ENCODE results near the gene CLDN9.

The CLDN9 gene

GRCh38 chr16:3015865-3016521 is 3.3 kb downstream of the CLDN9 start:
- Histone ChIP-seq H3K9ac (ENCODE audit: low read depth, low read length) (no peak overlapping the region), H3K27me3 (ENCODE audit: control insufficient read depth, insufficient read depth, low read length) (peaks cover 5% of the 10 kb centered on the region), H3K4me1 (ENCODE audit: control insufficient read depth, insufficient read depth, low read length) (peaks cover 15% of the 10 kb centered on the region), H3K9me3 (ENCODE audit: control insufficient read depth, insufficient read depth, low read length) (no peaks in the 10 kb centered on the region), H3K4me3 (ENCODE audit: low read depth, low read length) (peak overlapping the region; percentile 30), H3K36me3 (ENCODE audit: control insufficient read depth, insufficient read depth, low read length) (peaks cover 20% of the 10 kb centered on the region)

GRCh38 chr16:3017344-3017743 is 4.6 kb downstream of the CLDN9 start:
- Histone ChIP-seq H3K27me3 (ENCODE audit: control insufficient read depth, insufficient read depth, low read length) (no peaks in the 10 kb centered on the region), H3K4me1 (ENCODE audit: control insufficient read depth, insufficient read depth, low read length) (peaks cover 15% of the 10 kb centered on the region), H3K9me3 (ENCODE audit: control insufficient read depth, insufficient read depth, low read length) (no peaks in the 10 kb centered on the region), H3K9ac (ENCODE audit: low read depth, low read length) (peak overlapping the region; percentile 94), H3K4me3 (ENCODE audit: low read depth, low read length) (peak overlapping the region; percentile 96), H3K36me3 (ENCODE audit: control insufficient read depth, insufficient read depth, low read length) (peaks cover 27% of the 10 kb centered on the region)

GRCh38 chr16:3017794-3018506 is 5.2 kb downstream of the CLDN9 start, which contains the start of gene CLDN6:
Gene CLDN6 (minus strand): TSS chr16:3018183. CDS start chr16:3016021, 2,162 bp downstream.
- Histone ChIP-seq H3K9me3 (ENCODE audit: control insufficient read depth, insufficient read depth, low read length) (no peaks in the 10 kb centered on the region), H3K36me3 (ENCODE audit: control insufficient read depth, insufficient read depth, low read length) (peaks cover 27% of the 10 kb centered on the region), H3K4me3 (ENCODE audit: low read depth, low read length) (peak within 1 kb of the TSS; percentile 96), H3K27me3 (ENCODE audit: control insufficient read depth, insufficient read depth, low read length) (no peaks in the 10 kb centered on the region), H3K4me1 (ENCODE audit: control insufficient read depth, insufficient read depth, low read length) (peaks cover 20% of the 10 kb centered on the region), H3K9ac (ENCODE audit: low read depth, low read length) (peak within 1 kb of the TSS; percentile 94)

- no peak overlapping the region for H3K9ac ChIP-seq (ENCODE audit: low read depth, low read length)
- H3K9me3 ChIP-seq (ENCODE audit: control insufficient read depth, insufficient read depth, low read length) = no peaks in the 10 kb centered on the region
- peaks cover 23% of the 10 kb centered on the region for H3K36me3 ChIP-seq (ENCODE audit: control insufficient read depth, insufficient read depth, low read length)
- H3K4me3 ChIP-seq (ENCODE audit: low read depth, low read length) = peak overlapping the region; percentile 43
- no peaks in the 10 kb centered on the region for H3K27me3 ChIP-seq (ENCODE audit: control insufficient read depth, insufficient read depth, low read length)
- peaks cover 10% of the 10 kb centered on the region for H3K4me1 ChIP-seq (ENCODE audit: control insufficient read depth, insufficient read depth, low read length)
Measured at GRCh38 chr16:3019594-3020246, 7.0 kb downstream of the CLDN9 start.

- peaks cover 18% of the 10 kb centered on the region for H3K36me3 ChIP-seq (ENCODE audit: control insufficient read depth, insufficient read depth, low read length)
- H3K9me3 ChIP-seq (ENCODE audit: control insufficient read depth, insufficient read depth, low read length) = no peaks in the 10 kb centered on the region
- H3K4me1 ChIP-seq (ENCODE audit: control insufficient read depth, insufficient read depth, low read length) = peaks cover 10% of the 10 kb centered on the region
- H3K9ac ChIP-seq (ENCODE audit: low read depth, low read length) = peak within 1 kb of the TSS; percentile 89
- peak within 1 kb of the TSS; percentile 95 for H3K4me3 ChIP-seq (ENCODE audit: low read depth, low read length)
- H3K27me3 ChIP-seq (ENCODE audit: control insufficient read depth, insufficient read depth, low read length) = no peaks in the 10 kb centered on the region
Measured at GRCh38 chr16:3020247-3020603, 7.5 kb downstream of the CLDN9 start, which contains the start of gene TNFRSF12A. Gene TNFRSF12A (plus strand): TSS chr16:3020368. CDS start chr16:3020398, 30 bp downstream.

- Histone ChIP-seq H3K36me3 (ENCODE audit: control insufficient read depth, insufficient read depth, low read length) (peaks cover 13% of the 10 kb centered on the region), H3K4me3 (ENCODE audit: low read depth, low read length) (peak overlapping the region; percentile 95), H3K27me3 (ENCODE audit: control insufficient read depth, insufficient read depth, low read length) (no peaks in the 10 kb centered on the region), H3K9ac (ENCODE audit: low read depth, low read length) (peak overlapping the region; percentile 89), H3K9me3 (ENCODE audit: control insufficient read depth, insufficient read depth, low read length) (no peaks in the 10 kb centered on the region), H3K4me1 (ENCODE audit: control insufficient read depth, insufficient read depth, low read length) (peaks cover 10% of the 10 kb centered on the region)
Measured at GRCh38 chr16:3020604-3021448, 8.1 kb downstream of the CLDN9 start.

GRCh38 chr16:3021449-3022207 is 8.9 kb downstream of the CLDN9 start:
- no peaks in the 10 kb centered on the region for H3K9me3 ChIP-seq (ENCODE audit: control insufficient read depth, insufficient read depth, low read length)

GRCh38 chr16:3022208-3022683 is 9.5 kb downstream of the CLDN9 start:
- H3K36me3 ChIP-seq (ENCODE audit: control insufficient read depth, insufficient read depth, low read length) = peaks cover 22% of the 10 kb centered on the region
- H3K4me3 ChIP-seq (ENCODE audit: low read depth, low read length) = peak overlapping the region; percentile 95
- peak overlapping the region; percentile 66 for H3K9ac ChIP-seq (ENCODE audit: low read depth, low read length)
- H3K27me3 ChIP-seq (ENCODE audit: control insufficient read depth, insufficient read depth, low read length) = no peaks in the 10 kb centered on the region
- H3K4me1 ChIP-seq (ENCODE audit: control insufficient read depth, insufficient read depth, low read length) = peaks cover 6% of the 10 kb centered on the region
- no peaks in the 10 kb centered on the region for H3K9me3 ChIP-seq (ENCODE audit: control insufficient read depth, insufficient read depth, low read length)

More at GRCh38 chr16:3021449-3022207, 8.9 kb downstream of the CLDN9 start:
- H3K27me3 ChIP-seq (ENCODE audit: control insufficient read depth, insufficient read depth, low read length) = no peaks in the 10 kb centered on the region
- H3K4me3 ChIP-seq (ENCODE audit: low read depth, low read length) = peak overlapping the region; percentile 95
- peaks cover 6% of the 10 kb centered on the region for H3K4me1 ChIP-seq (ENCODE audit: control insufficient read depth, insufficient read depth, low read length)
- peak overlapping the region; percentile 66 for H3K9ac ChIP-seq (ENCODE audit: low read depth, low read length)
- H3K36me3 ChIP-seq (ENCODE audit: control insufficient read depth, insufficient read depth, low read length) = peaks cover 16% of the 10 kb centered on the region

GRCh38 chr16:3022684-3023414 is 10.1 kb downstream of the CLDN9 start:
- H3K4me3 ChIP-seq (ENCODE audit: low read depth, low read length) = peak overlapping the region; percentile 95
- H3K9me3 ChIP-seq (ENCODE audit: control insufficient read depth, insufficient read depth, low read length) = no peaks in the 10 kb centered on the region
- H3K9ac ChIP-seq (ENCODE audit: low read depth, low read length) = peak overlapping the region; percentile 87
- H3K36me3 ChIP-seq (ENCODE audit: control insufficient read depth, insufficient read depth, low read length) = peaks cover 25% of the 10 kb centered on the region
- no peaks in the 10 kb centered on the region for H3K27me3 ChIP-seq (ENCODE audit: control insufficient read depth, insufficient read depth, low read length)
- peaks cover 6% of the 10 kb centered on the region for H3K4me1 ChIP-seq (ENCODE audit: control insufficient read depth, insufficient read depth, low read length)

GRCh38 chr16:3023415-3023668 is 10.6 kb downstream of the CLDN9 start:
- no peaks in the 10 kb centered on the region for H3K9me3 ChIP-seq (ENCODE audit: control insufficient read depth, insufficient read depth, low read length)
- no peaks in the 10 kb centered on the region for H3K27me3 ChIP-seq (ENCODE audit: control insufficient read depth, insufficient read depth, low read length)
- peaks cover 6% of the 10 kb centered on the region for H3K4me1 ChIP-seq (ENCODE audit: control insufficient read depth, insufficient read depth, low read length)
- H3K9ac ChIP-seq (ENCODE audit: low read depth, low read length) = peak overlapping the region; percentile 87
- peak overlapping the region; percentile 95 for H3K4me3 ChIP-seq (ENCODE audit: low read depth, low read length)
- peaks cover 25% of the 10 kb centered on the region for H3K36me3 ChIP-seq (ENCODE audit: control insufficient read depth, insufficient read depth, low read length)
